CD14-positive monocyte (primary cell): ENCODE measurements around the gene SLC25A26. TPM values are rescaled to one million over a fixed set of nuclear protein-coding genes. Genes with fewer than 3 reads are reported as not detected.

ENCODE experiments used
- DNase-seq, 3 donors: peaks; one replicate each; pipeline ENCODE4 v3.0.0-alpha.2; 2011 to 2022
- H2AFZ ChIP-seq: 2 replicates; pipeline ENCODE4 v1.6.0; 2012; ENCODE audit warnings: mild to moderate bottlenecking, low read depth, low read length, inconsistent platforms; ENCODE audit not compliant: insufficient read depth, poor library complexity, severe bottlenecking
- H3K27ac ChIP-seq, 2 donors: 1 replicate in 1 of 2; 2 replicates in 1 of 2; pipeline ENCODE4 v1.5.1; 2012 to 2013; ENCODE audit warnings: low read length in 2 of 2, control low read depth in 1 of 2, inconsistent platforms in 1 of 2, low read depth in 1 of 2, mild to moderate bottlenecking in 1 of 2
- H3K27me3 ChIP-seq, 2 donors: one replicate each; pipeline versions ENCODE4 v1.6.0 to v1.6.1; 2011 to 2013; ENCODE audit warnings: low read length in 2 of 2; ENCODE audit not compliant: control insufficient read depth in 2 of 2, insufficient read depth in 2 of 2
- H3K36me3 ChIP-seq, 2 donors: replicated peaks in 1 of 2; 1 replicate in 1 of 2; 2 replicates in 1 of 2; pipeline versions ENCODE4 v1.5.1 to v1.6.1; 2012 to 2013; ENCODE audit warnings: low read length in 2 of 2, control low read depth in 1 of 2, inconsistent platforms in 1 of 2, mild to moderate bottlenecking in 1 of 2; ENCODE audit not compliant: insufficient read depth in 2 of 2, control insufficient read depth in 1 of 2
- H3K4me1 ChIP-seq, 2 donors: 1 replicate in 1 of 2; 2 replicates in 1 of 2; pipeline versions ENCODE4 v1.5.1 to v1.6.1; 2012 to 2013; ENCODE audit warnings: low read length in 2 of 2, control low read depth in 1 of 2, inconsistent platforms in 1 of 2, mild to moderate bottlenecking in 1 of 2, moderate library complexity in 1 of 2; ENCODE audit not compliant: insufficient read depth in 2 of 2, control insufficient read depth in 1 of 2
- H3K4me2 ChIP-seq: replicated peaks from 2 replicates; pipeline ENCODE3; 2012; ENCODE audit warnings: low read length, moderate library complexity, mild to moderate bottlenecking; ENCODE audit not compliant: poor library complexity, severe bottlenecking; ENCODE audit errors: extremely low read depth
- H3K4me3 ChIP-seq, 3 experiments: fragments of 200-600 bp in 1 of 3; sonication (generic) in 1 of 3; replicated peaks in 1 of 3; 1 replicate in 2 of 3; 2 replicates in 1 of 3; pipeline ENCODE4 v1.5.1; 2011 to 2013; ENCODE audit warnings: low read length in 3 of 3, mild to moderate bottlenecking in 3 of 3, control low read depth in 2 of 3, low read depth in 2 of 3, inconsistent platforms in 1 of 3, moderate library complexity in 1 of 3
- H3K79me2 ChIP-seq: 2 replicates; pipeline ENCODE4 v1.6.0; 2012; ENCODE audit warnings: mild to moderate bottlenecking, control low read depth, inconsistent platforms, low read length, moderate library complexity; ENCODE audit not compliant: insufficient read depth
- H3K9ac ChIP-seq: 2 replicates; pipeline ENCODE4 v1.6.0; 2017; ENCODE audit warnings: low read length, mild to moderate bottlenecking; ENCODE audit not compliant: insufficient read depth, poor library complexity, severe bottlenecking
- H3K9me3 ChIP-seq, 2 donors: replicated peaks in 1 of 2; 1 replicate in 1 of 2; 2 replicates in 1 of 2; pipeline versions ENCODE4 v1.5.1 to v1.6.1; 2012 to 2013; ENCODE audit warnings: low read length in 2 of 2, control low read depth in 1 of 2; ENCODE audit not compliant: control insufficient read depth in 1 of 2, insufficient read depth in 1 of 2
- H4K20me1 ChIP-seq: 2 replicates; pipeline ENCODE4 v1.6.0; 2012; ENCODE audit warnings: mild to moderate bottlenecking, low read length, control low read depth, moderate library complexity; ENCODE audit not compliant: insufficient read depth
- H3K27ac Mint-ChIP-seq, 7 donors: one replicate each; pipeline ENCODE4 v1.8.0; 2020; ENCODE audit warnings: mild to moderate bottlenecking in 7 of 7, mixed read lengths in 7 of 7, moderate library complexity in 6 of 7, inconsistent platforms in 2 of 7
- H3K27me3 Mint-ChIP-seq, 3 donors: one replicate each; pipeline ENCODE4 v1.8.0; 2021 to 2022; ENCODE audit warnings: low read depth in 3 of 3, mild to moderate bottlenecking in 3 of 3, mixed read lengths in 3 of 3, moderate library complexity in 3 of 3, inconsistent platforms in 1 of 3
- H3K36me3 Mint-ChIP-seq, 2 donors: one replicate each; pipeline ENCODE4 v1.8.0; 2020; ENCODE audit warnings: mixed read lengths in 2 of 2, inconsistent platforms in 1 of 2, mild to moderate bottlenecking in 1 of 2
- H3K4me1 Mint-ChIP-seq: one replicate; pipeline ENCODE4 v1.8.0; 2020; ENCODE audit warnings: mild to moderate bottlenecking, mixed read lengths
- H3K4me3 Mint-ChIP-seq, 2 donors: one replicate each; pipeline ENCODE4 v1.8.0; 2020; ENCODE audit warnings: mild to moderate bottlenecking in 2 of 2, mixed read lengths in 2 of 2, moderate library complexity in 1 of 2
- H3K9me3 Mint-ChIP-seq, 7 donors: one replicate each; pipeline ENCODE4 v1.8.0; 2020 to 2022; ENCODE audit warnings: mixed read lengths in 7 of 7, mild to moderate bottlenecking in 6 of 7, moderate library complexity in 6 of 7, inconsistent platforms in 2 of 7
- WGBS: methylation state at CpG from one replicate; pipeline ENCODE4 v1.1.5; 2013; ENCODE audit warnings: missing lambda C conversion rate; ENCODE audit not compliant: insufficient coverage; 5-methylcytosine and 5-hydroxymethylcytosine counted together
- intact Hi-C, 2 donors: fragments of 100-400 bp; cut with micrococcal nuclease; formaldehyde crosslinking; loops; one replicate each; pipeline versions ENCODE4 v1.15.0 to v1.15.1; 2023
- polyA plus RNA-seq, 3 donors: library from polyadenylated mRNA; depleted of rRNA in 1 of 3; unstranded in 2 of 3; stranded (reverse) in 1 of 3; fragments of 300-500 nt in 2 of 3; fragments of >200 nt in 1 of 3; fragmentation: Illumina TruSeq in 2 of 3; gene quantifications; 1 replicate in 2 of 3; 2 replicates in 1 of 3; pipeline ENCODE4 v1.2.3, GENCODE V29; 2012 to 2021
- TF ChIP-seq, protein P1 (sequence below): fragments of 200-600 bp; IDR thresholded peaks from one replicate; pipeline ENCODE4 v1.8.0; 2022; ENCODE audit warnings: antibody characterized with exemption, mild to moderate bottlenecking

Gene SLC25A26
- polyA plus RNA-seq, 3 donors: 11.6 to 23.0 (median 14.4) TPM

DNA sequence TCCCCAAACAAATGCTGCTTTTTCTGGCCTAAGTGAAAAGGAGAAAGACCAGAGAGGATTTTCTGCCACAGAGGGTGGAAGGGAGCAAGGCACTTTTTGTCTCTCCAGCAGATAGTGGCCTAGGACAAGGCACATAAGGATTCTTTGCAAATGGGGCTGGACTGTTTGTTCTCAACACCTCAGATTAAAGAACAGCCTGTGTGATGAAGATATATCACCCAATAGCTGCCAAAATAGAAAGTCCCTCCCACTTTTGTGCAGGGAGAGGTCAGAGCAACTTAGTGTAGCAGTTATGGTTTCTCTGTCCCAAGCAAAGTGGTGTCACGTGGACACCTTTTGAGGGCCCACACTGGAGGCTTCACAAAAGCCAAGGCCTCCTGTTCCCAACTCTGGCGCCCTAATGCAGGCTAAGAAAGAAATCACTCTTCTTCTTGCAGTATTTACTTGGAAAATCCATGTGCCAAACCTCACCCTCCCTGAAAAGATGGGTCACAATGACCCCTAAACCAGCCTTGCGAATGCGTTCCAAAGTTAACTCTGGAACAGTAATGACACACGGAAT is 195.1 kb downstream of the SLC25A26 start:
- TF ChIP-seq, protein P1, sequence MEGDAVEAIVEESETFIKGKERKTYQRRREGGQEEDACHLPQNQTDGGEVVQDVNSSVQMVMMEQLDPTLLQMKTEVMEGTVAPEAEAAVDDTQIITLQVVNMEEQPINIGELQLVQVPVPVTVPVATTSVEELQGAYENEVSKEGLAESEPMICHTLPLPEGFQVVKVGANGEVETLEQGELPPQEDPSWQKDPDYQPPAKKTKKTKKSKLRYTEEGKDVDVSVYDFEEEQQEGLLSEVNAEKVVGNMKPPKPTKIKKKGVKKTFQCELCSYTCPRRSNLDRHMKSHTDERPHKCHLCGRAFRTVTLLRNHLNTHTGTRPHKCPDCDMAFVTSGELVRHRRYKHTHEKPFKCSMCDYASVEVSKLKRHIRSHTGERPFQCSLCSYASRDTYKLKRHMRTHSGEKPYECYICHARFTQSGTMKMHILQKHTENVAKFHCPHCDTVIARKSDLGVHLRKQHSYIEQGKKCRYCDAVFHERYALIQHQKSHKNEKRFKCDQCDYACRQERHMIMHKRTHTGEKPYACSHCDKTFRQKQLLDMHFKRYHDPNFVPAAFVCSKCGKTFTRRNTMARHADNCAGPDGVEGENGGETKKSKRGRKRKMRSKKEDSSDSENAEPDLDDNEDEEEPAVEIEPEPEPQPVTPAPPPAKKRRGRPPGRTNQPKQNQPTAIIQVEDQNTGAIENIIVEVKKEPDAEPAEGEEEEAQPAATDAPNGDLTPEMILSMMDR: no peak
- H3K4me1 Mint-ChIP-seq: no peaks in the 10 kb centered on the region
- no peaks in the 10 kb centered on the region for H4K20me1 ChIP-seq
- H3K4me3 Mint-ChIP-seq: no peak overlapping the region
- no peaks in the 10 kb centered on the region for H3K79me2 ChIP-seq
- no peak for DNase-seq
- H3K36me3 Mint-ChIP-seq: peaks cover 4 to 12% of the 10 kb centered on the region in 2 donors
- intact Hi-C loops: no loop called here
- no peak overlapping the region for H3K4me3 ChIP-seq
- H3K27me3 ChIP-seq: no peaks in the 10 kb centered on the region
- no peak overlapping the region for H3K27ac ChIP-seq
- H3K9me3 Mint-ChIP-seq: peaks cover 8 to 19% (median 10%) of the 10 kb centered on the region in 7 donors
- H2AFZ ChIP-seq: no peak overlapping the region
- H3K9me3 ChIP-seq: peaks cover 0 to 4% of the 10 kb centered on the region in 2 donors
- H3K4me2 ChIP-seq: no peak overlapping the region
- no peak overlapping the region for H3K9ac ChIP-seq
- peaks cover 0 to under 1% (median 0%) of the 10 kb centered on the region in 3 donors for H3K27me3 Mint-ChIP-seq
- WGBS: 81% methylated on average over 4 of the region's 5 CpGs
- H3K4me1 ChIP-seq: no peaks in the 10 kb centered on the region
- H3K27ac Mint-ChIP-seq: no peak overlapping the region
- H3K36me3 ChIP-seq: no peaks in the 10 kb centered on the region

DNA sequence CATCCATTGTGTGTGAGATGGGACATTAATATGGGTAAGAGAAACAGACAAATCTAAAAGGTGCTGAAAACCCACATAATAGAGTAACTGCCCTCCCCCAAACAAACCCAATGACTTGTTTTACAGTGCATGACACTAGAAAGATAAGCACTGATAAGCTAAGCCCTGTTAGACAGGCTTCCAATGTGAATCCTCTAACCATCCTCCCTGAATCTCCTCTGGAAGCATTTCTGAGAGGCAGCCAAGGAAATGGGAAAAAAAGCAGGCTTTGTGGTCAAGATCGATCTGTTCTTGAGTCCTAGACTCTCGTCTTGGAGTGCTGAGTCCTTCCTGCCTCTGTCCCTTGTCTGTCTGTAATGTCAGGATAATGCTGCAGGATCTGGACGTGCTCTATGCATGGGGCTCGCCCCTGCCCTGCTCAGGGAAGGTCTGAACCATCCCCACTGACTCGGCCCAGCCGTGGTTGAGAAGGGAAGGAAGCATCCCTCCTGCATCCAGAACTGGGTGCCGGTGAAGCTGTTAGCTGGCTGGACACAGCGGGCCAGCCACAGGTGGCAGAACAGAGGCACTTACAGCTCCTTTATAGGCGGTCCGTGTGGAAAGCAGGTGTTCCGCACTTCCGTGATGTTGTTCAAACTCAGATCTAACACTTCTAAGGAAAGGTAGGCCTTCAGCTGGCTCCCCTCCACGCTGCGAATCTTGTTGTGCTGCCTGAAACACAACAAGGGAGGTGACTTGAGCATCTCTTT is 195.9 kb downstream of the SLC25A26 start:
- H2AFZ ChIP-seq: no peak overlapping the region
- peaks cover 5 to 12% of the 10 kb centered on the region in 2 donors for H3K9me3 ChIP-seq
- H3K4me3 ChIP-seq: no peak overlapping the region
- Mint-ChIP-seq H3K4me3 (no peak overlapping the region), H3K4me1 (no peaks in the 10 kb centered on the region), H3K27me3 (no peaks in the 10 kb centered on the region), H3K9me3 (peaks cover 16 to 27% (median 16%) of the 10 kb centered on the region in 7 donors), H3K36me3 (peaks cover 4 to 7% of the 10 kb centered on the region in 2 donors), H3K27ac (no peak overlapping the region)
- TF ChIP-seq, protein P1: no peak
- WGBS: 86% methylated on average over 12 of the region's 14 CpGs
- no peak overlapping the region for H3K9ac ChIP-seq
- H3K36me3 ChIP-seq: no peaks in the 10 kb centered on the region
- no peak overlapping the region for H3K4me2 ChIP-seq
- no peaks in the 10 kb centered on the region for H3K4me1 ChIP-seq
- H3K79me2 ChIP-seq: no peaks in the 10 kb centered on the region
- no peaks in the 10 kb centered on the region for H3K27me3 ChIP-seq
- no peaks in the 10 kb centered on the region for H4K20me1 ChIP-seq
- no peak for DNase-seq
- intact Hi-C loops: no loop called here
- H3K27ac ChIP-seq: no peak overlapping the region
